Heart left ventricle (tissue), 13 donors: Measurements from ENCODE around the gene ANKRD2.

Experiments
- POLR2A ChIP-seq, 2 donors: fragments of 450-650 bp; IDR thresholded peaks; one replicate each; pipeline ENCODE4 v1.6.1; 2017; ENCODE audit warnings: antibody characterized with exemption in 2 of 2, mild to moderate bottlenecking in 2 of 2, moderate library complexity in 2 of 2
- TF ChIP-seq, protein P1 (sequence below), 12 donors: fragments of 200-600 bp; sonication (generic) in 4 of 12; IDR thresholded peaks; one replicate each; pipeline versions ENCODE4 v1.5.0 to v1.8.0; 2018 to 2022; ENCODE audit warnings: antibody characterized with exemption in 12 of 12, mild to moderate bottlenecking in 5 of 12
- donor health status: ischemic (EF 13 %, LVEDD 7.1; RV severe dilation, severe dysfunction).
- donor health status: DM: no; HTN: yes; CAD: no.
- donor health status: DM: no; HTN: no; CAD: no.
- donor health status: ischemic (EF 25% LVEDD 6.9; RV normal size, moderate dysfunction).
- donor health status: ischemic (EF 25% LVEDD 5.7; RV mildly dilated, moderate dysfunction).
- donor health status: ischemic (EF 35%, LVEDD 5.7; RV mildly dilated, moderate dysfunction).
- donor health status: nonischemic (EF 11% LVEDD 7.7; RV severe dilation, severe dysfunction).
- donor health status: DM: yes; HTN: yes; CAD: no.
- donor health status: PGD.
- donor health status: ischemic (EF 29% LVEDD 5.4; RV normal size, mild dysfunction).
- donor health status: nonischemic (EF 23%, LVEDD 6.1; RV moderate dilation, normal function).

DNA sequence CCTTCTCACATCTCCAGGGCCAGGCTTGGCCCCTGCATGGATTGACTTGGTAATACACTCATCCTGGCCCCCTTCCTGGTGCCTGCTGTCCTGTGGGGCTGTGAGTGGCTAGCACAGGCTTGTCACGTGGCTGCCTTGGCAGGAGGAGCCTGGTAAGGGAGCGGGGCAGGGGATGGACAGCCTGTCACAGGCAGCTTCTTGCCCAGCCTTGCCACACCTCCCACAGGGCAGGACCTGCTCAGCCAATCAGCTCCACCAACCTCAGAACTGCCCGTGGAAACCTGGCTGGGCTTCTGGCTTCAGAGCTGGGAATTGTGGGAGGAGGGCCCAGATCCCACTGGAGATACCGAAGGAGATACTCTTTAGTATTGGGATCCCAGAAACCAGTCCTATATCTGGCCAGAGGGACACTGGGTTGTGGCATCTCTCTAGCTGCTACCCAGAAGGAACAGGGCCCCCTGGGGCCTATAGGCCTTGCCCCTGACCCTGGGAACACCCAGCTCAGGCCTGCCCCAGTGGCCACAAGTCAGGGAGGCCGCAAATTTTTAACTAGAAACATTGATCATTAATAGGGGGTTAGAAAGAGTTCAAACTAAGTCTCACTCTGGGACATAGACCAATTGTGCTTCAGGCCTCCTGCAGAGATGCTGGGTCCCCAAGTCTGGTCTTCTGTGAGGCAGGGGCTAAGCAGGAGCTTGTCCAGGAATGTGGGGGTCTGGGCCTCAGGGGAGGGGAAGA, 11.7 kb downstream of the ANKRD2 start, which contains the start of gene HOGA1:
- TF ChIP-seq, protein P1, sequence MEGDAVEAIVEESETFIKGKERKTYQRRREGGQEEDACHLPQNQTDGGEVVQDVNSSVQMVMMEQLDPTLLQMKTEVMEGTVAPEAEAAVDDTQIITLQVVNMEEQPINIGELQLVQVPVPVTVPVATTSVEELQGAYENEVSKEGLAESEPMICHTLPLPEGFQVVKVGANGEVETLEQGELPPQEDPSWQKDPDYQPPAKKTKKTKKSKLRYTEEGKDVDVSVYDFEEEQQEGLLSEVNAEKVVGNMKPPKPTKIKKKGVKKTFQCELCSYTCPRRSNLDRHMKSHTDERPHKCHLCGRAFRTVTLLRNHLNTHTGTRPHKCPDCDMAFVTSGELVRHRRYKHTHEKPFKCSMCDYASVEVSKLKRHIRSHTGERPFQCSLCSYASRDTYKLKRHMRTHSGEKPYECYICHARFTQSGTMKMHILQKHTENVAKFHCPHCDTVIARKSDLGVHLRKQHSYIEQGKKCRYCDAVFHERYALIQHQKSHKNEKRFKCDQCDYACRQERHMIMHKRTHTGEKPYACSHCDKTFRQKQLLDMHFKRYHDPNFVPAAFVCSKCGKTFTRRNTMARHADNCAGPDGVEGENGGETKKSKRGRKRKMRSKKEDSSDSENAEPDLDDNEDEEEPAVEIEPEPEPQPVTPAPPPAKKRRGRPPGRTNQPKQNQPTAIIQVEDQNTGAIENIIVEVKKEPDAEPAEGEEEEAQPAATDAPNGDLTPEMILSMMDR (IDR thresholded peaks at IDR 0.05), result no peak
- peak in 1 of 2 donors; percentile 53 for TF ChIP-seq POLR2A (IDR thresholded peaks at IDR 0.05)
